Ovary (tissue), 9 donors: Measurements from ENCODE around the gene IFNK. TPM values are rescaled to one million over a fixed set of nuclear protein-coding genes. Genes with fewer than 3 reads are reported as not detected.
A peak's percentile ranks its signal among the peaks of the same experiment; 100 is the strongest.

ENCODE experiments used
- DNase-seq, 5 donors: peaks; one replicate each; pipeline ENCODE4 v3.0.0-alpha.2; 2019 to 2020
- H3K27ac ChIP-seq, 2 donors: fragments of 200-600 bp; one replicate each; pipeline versions ENCODE4 v1.5.1 to v1.8.0; 2019 to 2022
- H3K27me3 ChIP-seq: fragments of 200-600 bp; one replicate; pipeline ENCODE4 v1.8.0; 2022
- H3K36me3 ChIP-seq: fragments of 200-600 bp; sonication (generic); one replicate; pipeline ENCODE4 v1.5.1; 2019
- H3K4me1 ChIP-seq: one replicate; pipeline ENCODE4 v1.8.1; 2013; ENCODE audit warnings: mild to moderate bottlenecking, moderate library complexity; ENCODE audit not compliant: insufficient read depth
- H3K4me3 ChIP-seq: fragments of 200-600 bp; sonication (generic); one replicate; pipeline ENCODE4 v1.5.1; 2017
- H3K9me3 ChIP-seq, 2 donors: fragments of 200-600 bp in 1 of 2; sonication (generic) in 1 of 2; one replicate each; pipeline versions ENCODE4 v1.5.1 to v1.8.1; 2013 to 2019; ENCODE audit warnings: mild to moderate bottlenecking in 1 of 2, moderate library complexity in 1 of 2
- EP300 ChIP-seq: sonication (generic); formaldehyde crosslinking; IDR thresholded peaks from one replicate; pipeline ENCODE4 v1.6.1; 2017; ENCODE audit warnings: antibody characterized with exemption
- POLR2A ChIP-seq: fragments of 450-650 bp; IDR thresholded peaks from one replicate; pipeline ENCODE4 v1.6.1; 2017; ENCODE audit warnings: antibody characterized with exemption, mild to moderate bottlenecking, moderate library complexity
- WGBS, 3 donors: extraction: QIAGEN DNeasy Blood & Tissue Kit in 1 of 3; methylation state at CpG; one replicate each; pipeline versions ENCODE4 v1.1.5 to v1.1.7; 2013 to 2017; 5-methylcytosine and 5-hydroxymethylcytosine counted together
- intact Hi-C, 4 donors: fragments of 100-400 bp; cut with DNase I; formaldehyde crosslinking; loops; one replicate each; pipeline versions ENCODE4 v1.11.0 to v1.15.1; 2022 to 2023
- polyA plus RNA-seq, 2 donors: library from polyadenylated mRNA; stranded (reverse); fragments of 200-250 nt in 1 of 2; fragments of 350-450 nt in 1 of 2; fragmentation: Illumina TruSeq in 1 of 2; extraction: RNeasy Lipid Tissue Mini Kit (QIAGEN cat#74804) in 1 of 2; gene quantifications; one replicate each; pipeline ENCODE4 v1.2.3, GENCODE V29; 2013 to 2014
- total RNA-seq, 7 donors: library from RNA; depleted of rRNA in 2 of 7; stranded (reverse); fragments of >200 nt in 2 of 7; fragmentation: NEBNext Ultra II Directional in 3 of 7; extraction: Animal tissue kit (Norgen Biotek cat#: 25700) in 3 of 7; gene quantifications; one replicate each; pipeline versions ENCODE4 v1.1.0 to v1.2.4, GENCODE V29; 2016 to 2023
- TF ChIP-seq, protein P1 (sequence below), 3 donors: fragments of 450-650 bp in 2 of 3; fragments of 200-600 bp in 1 of 3; IDR thresholded peaks; one replicate each; pipeline versions ENCODE4 v1.5.1 to v1.8.0; 2016 to 2022; ENCODE audit warnings: antibody characterized with exemption in 3 of 3, mild to moderate bottlenecking in 1 of 3
- donor health status: DM: no; HTN: no; CAD: no; lungs with moderate emphysema.
- donor health status: DM: no; HTN: no; CAD: no.
- donor health status: Bipolar disorder and iron deficiency.
- donor health status: DM: yes; HTN: yes; CAD: no.
- donor health status: DM: no; HTN: no; CAD: no.
- donor health status: DM: yes; HTN: yes; CAD: no.

IFNK gene
- total and polyA plus RNA-seq, 9 donors: not detected

DNA sequence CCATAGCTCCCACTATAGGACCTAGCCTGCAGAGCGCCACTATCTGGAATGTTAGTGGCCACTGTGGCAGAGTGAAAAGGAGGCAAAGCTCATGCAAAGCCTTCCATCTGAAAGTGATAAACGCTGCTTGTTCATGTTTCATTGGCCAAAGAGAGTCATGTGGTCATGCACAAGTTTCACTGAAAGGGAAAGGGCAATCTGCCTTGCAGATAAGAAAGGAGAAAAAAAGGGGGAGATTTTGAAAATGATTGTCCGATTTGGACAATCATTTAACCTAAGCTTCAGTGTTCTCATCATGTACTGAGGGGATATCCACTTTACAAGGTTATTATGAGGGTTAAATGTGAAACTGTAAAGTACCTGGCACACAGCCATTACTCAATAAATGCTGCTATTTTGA lies 14.6 kb downstream of the IFNK start:
- DNase-seq: no peak
- no peaks in the 10 kb centered on the region for H3K36me3 ChIP-seq
- peaks cover 27% of the 10 kb centered on the region for H3K4me1 ChIP-seq
- H3K4me3 ChIP-seq: no peak overlapping the region
- WGBS, 3 donors: 86 to 94% (median 90%) methylated on average over 3 of the region's 3 CpGs
- TF ChIP-seq EP300 (no peak), POLR2A (no peak)
- TF ChIP-seq, protein P1, sequence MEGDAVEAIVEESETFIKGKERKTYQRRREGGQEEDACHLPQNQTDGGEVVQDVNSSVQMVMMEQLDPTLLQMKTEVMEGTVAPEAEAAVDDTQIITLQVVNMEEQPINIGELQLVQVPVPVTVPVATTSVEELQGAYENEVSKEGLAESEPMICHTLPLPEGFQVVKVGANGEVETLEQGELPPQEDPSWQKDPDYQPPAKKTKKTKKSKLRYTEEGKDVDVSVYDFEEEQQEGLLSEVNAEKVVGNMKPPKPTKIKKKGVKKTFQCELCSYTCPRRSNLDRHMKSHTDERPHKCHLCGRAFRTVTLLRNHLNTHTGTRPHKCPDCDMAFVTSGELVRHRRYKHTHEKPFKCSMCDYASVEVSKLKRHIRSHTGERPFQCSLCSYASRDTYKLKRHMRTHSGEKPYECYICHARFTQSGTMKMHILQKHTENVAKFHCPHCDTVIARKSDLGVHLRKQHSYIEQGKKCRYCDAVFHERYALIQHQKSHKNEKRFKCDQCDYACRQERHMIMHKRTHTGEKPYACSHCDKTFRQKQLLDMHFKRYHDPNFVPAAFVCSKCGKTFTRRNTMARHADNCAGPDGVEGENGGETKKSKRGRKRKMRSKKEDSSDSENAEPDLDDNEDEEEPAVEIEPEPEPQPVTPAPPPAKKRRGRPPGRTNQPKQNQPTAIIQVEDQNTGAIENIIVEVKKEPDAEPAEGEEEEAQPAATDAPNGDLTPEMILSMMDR (IDR thresholded peaks at IDR 0.05): no peak
- intact Hi-C loops: loop anchor here in 1 of 4 donors (5.0 kb wide), 1 partner anchor 201 kb away; no protein-coding TSS in a partner anchor
- H3K27ac ChIP-seq: peak overlapping the region in 1 of 2 donors; percentile 76
- no peaks in the 10 kb centered on the region for H3K9me3 ChIP-seq
- no peaks in the 10 kb centered on the region for H3K27me3 ChIP-seq

DNA sequence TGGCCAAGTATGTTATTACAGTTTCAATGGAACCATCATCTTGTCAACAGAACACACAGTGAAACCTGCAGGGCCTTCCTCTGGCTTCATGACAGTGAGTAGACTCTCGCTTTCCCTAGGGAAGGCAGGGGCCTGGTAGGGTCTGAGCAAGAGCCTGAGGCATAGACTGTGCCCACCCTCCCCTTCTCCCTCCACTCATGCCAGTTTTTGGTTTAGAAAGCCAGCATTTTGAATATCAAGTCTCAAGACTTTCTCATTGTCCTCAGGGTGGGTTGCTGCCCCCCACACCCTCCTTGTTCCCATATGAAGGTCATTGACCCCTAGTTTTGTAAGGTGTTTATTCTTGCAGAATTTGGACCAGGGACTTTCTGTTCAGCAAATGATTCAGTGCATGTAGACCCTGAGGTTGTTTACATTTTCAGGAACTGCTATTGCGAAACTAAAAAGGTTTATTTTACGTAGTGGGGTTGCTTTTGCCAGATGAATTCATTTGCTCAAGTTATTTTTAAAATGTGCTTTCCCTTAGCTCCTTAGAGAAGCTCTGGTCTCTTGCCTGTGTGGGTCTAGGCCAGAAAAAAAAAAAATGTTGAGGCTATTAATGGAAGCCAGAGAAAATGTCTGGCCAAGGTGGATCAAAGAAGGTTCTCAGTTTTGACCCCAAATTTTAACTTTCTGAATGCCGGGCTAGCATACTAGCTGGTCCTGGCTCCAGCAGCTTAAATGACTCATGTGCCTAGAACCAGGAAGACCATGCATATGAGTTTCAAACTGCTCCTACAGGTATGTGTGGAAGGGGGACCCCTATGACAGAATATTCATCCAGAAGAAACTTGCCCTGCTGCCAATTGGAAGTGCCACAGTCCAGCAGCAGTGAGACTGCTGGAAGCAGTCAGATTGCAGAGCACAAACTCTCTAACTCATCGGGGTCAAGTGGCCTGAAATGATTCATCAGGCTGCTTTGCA lies 15.7 kb downstream of the IFNK start:
- intact Hi-C loops: loop anchor here in 1 of 4 donors (5.0 kb wide), 1 partner anchor 202 kb away; no protein-coding TSS in a partner anchor
- DNase-seq: peak; percentile 48 to 64 (median 58)
- 20 to 28% (median 24%) methylated on average over 5 of the region's 5 CpGs for WGBS, 3 donors
- no peak for TF ChIP-seq POLR2A
- peak; percentile 70 for TF ChIP-seq EP300
- Histone ChIP-seq H3K27ac (peak overlapping the region; percentile 76 to 88), H3K4me1 (peaks cover 21% of the 10 kb centered on the region), H3K4me3 (no peak overlapping the region), H3K36me3 (no peaks in the 10 kb centered on the region), H3K9me3 (no peaks in the 10 kb centered on the region), H3K27me3 (no peaks in the 10 kb centered on the region)

DNA sequence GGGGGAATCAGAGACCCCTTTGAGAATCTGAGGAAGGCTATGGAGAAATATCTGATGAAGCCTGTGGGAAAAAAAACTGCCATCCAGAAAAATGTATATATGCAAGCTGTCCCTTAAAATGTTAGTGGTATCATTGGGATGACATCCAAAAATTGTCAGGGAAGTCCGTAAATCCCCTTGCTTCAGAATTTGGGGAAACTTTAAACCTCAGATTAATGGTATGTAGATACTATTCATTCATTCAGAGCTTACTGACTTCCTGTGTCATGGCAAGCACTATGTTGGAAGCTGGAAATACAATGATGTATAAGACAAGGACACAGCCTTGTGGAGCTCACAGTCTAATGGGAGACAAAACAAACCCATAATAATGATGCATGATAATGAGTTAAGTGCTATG lies 16.4 kb downstream of the IFNK start:
- Histone ChIP-seq H3K9me3 (no peaks in the 10 kb centered on the region), H3K4me3 (no peak overlapping the region), H3K27me3 (no peaks in the 10 kb centered on the region), H3K4me1 (peaks cover 18% of the 10 kb centered on the region), H3K36me3 (no peaks in the 10 kb centered on the region), H3K27ac (peak overlapping the region; percentile 70 to 76)
- no peak for DNase-seq
- no peak for TF ChIP-seq EP300
- TF ChIP-seq, protein P1 (IDR thresholded peaks at IDR 0.05): no peak
- TF ChIP-seq POLR2A: no peak
- intact Hi-C loops: no loop called here
- WGBS, 3 donors: 11 to 30% (median 24%) methylated on average over 1 of the region's 1 CpG

DNA sequence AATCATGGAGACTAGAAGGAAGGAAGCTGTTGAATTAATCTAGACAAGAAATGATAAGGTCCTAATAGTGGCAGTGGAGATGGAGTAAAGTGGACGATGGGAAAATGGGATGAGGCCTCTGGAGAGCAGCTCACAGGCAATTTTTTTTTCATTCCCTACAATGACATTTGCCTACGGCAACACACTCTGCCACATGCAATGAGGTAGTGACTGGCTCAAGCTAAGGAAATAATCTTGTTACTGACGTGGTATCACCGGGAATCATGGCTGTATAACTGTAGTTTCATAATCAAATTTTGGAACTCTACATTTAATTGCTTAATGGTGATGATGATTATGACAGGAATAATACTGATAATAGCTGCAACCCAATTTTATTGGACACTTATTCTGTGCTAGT lies 17.6 kb downstream of the IFNK start:
- TF ChIP-seq, protein P1 (IDR thresholded peaks at IDR 0.05): no peak
- TF ChIP-seq POLR2A (no peak), EP300 (no peak)
- Histone ChIP-seq H3K36me3 (no peaks in the 10 kb centered on the region), H3K9me3 (no peaks in the 10 kb centered on the region), H3K27me3 (no peaks in the 10 kb centered on the region), H3K4me1 (peaks cover 14% of the 10 kb centered on the region), H3K27ac (no peak overlapping the region), H3K4me3 (no peak overlapping the region)
- DNase-seq: no peak
- WGBS, 3 donors: 42 to 92% (median 63%) methylated on average over 4 of the region's 4 CpGs
- intact Hi-C loops: no loop called here

DNA sequence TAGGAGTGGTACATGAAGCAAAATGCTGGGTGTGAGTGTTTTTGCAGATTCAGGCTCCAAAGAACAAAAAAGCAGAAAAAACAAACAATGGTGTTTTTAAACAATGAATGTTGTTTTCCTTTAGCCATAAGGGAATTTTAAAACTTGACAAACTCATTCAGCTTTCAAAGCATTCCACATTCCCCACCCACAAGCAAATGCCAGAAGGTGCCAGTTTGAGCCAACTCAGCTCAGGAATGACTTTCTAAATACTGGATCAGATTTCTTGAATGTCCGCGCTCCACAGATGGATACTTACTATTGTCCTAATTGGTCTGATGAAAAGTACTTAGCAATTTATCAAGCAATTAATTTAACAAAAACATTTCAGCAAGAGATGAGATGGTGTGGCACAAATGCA lies 18.4 kb downstream of the IFNK start:
- Histone ChIP-seq H3K27ac (no peak overlapping the region), H3K9me3 (no peaks in the 10 kb centered on the region), H3K4me3 (no peak overlapping the region), H3K27me3 (no peaks in the 10 kb centered on the region), H3K4me1 (peaks cover 13% of the 10 kb centered on the region), H3K36me3 (no peaks in the 10 kb centered on the region)
- intact Hi-C loops: no loop called here
- DNase-seq: no peak
- 40 to 80% (median 45%) methylated on average over 2 of the region's 2 CpGs for WGBS, 3 donors
- TF ChIP-seq, protein P1 (IDR thresholded peaks at IDR 0.05): no peak
- TF ChIP-seq POLR2A (no peak), EP300 (no peak)
